NCI-H2171 (cell line): Measurements from ENCODE around the gene WWC1.
"Not testable (repeated sequence)": the region's sequence is repeated elsewhere in the genome, so short reads cannot be mapped to it uniquely, and the experiment has no call there.

Experiments used
- DNase-seq: peaks from one replicate; lab custom pipeline; 2025; lab: John Stamatoyannopoulos, UW

The WWC1 gene

GRCh38 chr5:168308976-168309598, 17.6 kb downstream of the WWC1 start:
- DNase-seq: no peak

GRCh38 chr5:168310541-168310940, 19.1 kb downstream of the WWC1 start:
- DNase-seq: not testable (repeated sequence)

GRCh38 chr5:168311061-168311566, 19.7 kb downstream of the WWC1 start:
- no peak for DNase-seq

GRCh38 chr5:168312606-168313295, 21.3 kb downstream of the WWC1 start:
- no peak for DNase-seq

DNA sequence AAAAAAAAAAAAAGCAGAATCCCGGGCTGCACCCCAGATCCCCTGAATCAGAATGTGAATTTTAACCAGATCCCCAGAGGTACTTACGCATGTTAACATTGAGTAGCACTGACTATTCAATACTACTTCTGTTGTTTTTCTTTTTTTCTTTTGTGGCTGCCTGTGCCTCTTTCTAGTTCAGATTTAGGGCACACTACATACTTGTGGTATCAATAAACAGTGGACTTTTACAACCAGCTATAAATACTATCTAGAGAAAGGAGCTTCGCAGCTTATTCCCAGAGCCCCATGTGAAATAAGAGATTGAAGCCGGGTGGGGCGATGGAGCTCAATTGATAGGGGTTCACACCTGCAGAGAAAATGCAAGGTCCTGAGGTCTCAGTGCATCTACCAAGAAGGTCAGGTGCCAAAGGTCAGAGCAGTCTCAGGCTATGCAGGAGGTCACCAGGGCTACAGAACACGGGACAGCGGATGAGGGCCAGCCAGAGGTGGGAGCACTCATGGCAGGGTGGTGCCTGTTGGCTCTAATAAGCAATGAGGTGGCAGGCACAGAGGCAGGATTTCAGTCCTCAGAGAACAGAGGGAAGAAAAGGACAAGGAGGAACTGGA, 22.3 kb downstream of the WWC1 start:
- no peak for DNase-seq

- no peak for DNase-seq
Measured at GRCh38 chr5:168314735-168315411, 23.4 kb downstream of the WWC1 start.

DNA sequence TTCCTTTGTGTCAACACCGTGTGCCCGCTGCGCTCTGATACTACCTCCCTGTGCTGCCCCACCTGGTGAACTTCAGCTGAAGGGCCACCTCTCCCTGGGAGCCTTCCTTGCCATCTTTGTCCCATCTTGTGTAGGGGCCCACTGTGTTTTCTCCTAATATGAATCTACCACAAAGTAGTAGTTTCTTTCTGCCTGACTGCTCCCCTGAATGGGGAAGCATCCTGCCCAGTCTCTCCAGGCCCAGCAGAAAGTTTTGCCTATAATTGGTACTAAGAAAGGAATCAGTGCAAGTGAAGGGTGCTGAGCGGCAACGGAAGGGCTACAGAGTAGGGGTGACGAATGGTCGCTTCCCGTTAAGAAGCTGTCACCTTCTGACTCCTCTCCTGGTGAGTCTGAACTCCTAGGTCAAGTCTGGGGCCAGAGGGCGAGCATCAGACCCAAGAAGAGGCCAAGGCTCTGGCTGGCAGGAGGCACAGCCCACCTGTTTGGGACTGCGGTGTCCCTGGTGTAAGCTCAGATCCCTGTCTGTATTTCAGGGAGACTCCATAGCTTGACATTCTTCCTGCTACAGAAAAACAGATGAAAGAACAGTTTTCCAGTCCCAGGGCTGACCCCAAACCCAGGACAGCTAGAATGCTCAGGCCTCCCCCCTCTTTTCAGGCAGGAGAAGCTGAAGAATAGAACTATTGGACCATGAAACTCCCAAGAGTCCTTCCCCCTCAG, 24.1 kb downstream of the WWC1 start:
- no peak for DNase-seq

GRCh38 chr5:168316139-168316578, 24.7 kb downstream of the WWC1 start:
- DNase-seq: no peak

DNA sequence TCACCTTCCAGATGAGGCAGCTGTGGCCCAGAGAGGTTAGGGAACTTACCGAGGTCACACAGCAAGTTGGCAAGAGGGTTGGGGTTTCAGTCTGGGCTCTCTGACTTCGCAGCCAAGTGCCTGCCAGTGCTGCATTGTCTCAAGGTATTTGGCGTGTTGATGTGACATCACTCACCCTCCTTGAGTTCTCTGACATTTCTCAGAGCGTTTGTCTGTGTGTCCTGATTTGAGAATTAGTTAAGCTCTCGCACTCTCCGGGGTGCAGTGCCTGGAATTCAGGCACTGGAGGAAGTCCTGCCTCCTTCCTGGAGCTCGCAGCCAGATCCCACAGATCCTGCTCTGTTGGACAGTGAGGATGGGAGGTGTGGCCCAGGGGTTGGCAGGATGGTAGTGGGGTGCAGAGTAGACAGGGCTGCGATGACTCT, 25.7 kb downstream of the WWC1 start:
- DNase-seq: no peak

GRCh38 chr5:168317521-168318147, 26.2 kb downstream of the WWC1 start:
- no peak for DNase-seq

GRCh38 chr5:168318240-168318639, 26.8 kb downstream of the WWC1 start:
- no peak for DNase-seq

DNA sequence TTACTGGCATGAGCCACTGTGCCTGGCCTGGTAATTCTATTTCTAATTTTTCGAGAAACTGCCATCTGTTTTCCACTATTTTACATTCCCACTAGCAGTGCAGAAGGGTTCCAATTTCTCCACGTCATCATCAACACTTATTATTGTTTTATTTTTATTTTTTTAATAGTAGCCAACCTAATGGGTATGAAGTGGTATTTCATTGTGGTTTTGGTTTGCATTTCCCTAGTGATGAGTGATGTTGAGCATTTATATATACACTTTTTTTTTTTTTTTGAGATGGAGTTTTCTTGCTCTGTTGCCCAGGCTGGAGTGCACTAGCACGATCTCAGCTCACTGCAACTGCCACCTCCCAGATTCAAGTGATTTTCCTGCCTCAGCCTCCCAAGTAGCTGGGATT, 28.3 kb downstream of the WWC1 start:
- no peak for DNase-seq

- DNase-seq: no peak
Measured at GRCh38 chr5:168320805-168321204, 29.4 kb downstream of the WWC1 start.

DNA sequence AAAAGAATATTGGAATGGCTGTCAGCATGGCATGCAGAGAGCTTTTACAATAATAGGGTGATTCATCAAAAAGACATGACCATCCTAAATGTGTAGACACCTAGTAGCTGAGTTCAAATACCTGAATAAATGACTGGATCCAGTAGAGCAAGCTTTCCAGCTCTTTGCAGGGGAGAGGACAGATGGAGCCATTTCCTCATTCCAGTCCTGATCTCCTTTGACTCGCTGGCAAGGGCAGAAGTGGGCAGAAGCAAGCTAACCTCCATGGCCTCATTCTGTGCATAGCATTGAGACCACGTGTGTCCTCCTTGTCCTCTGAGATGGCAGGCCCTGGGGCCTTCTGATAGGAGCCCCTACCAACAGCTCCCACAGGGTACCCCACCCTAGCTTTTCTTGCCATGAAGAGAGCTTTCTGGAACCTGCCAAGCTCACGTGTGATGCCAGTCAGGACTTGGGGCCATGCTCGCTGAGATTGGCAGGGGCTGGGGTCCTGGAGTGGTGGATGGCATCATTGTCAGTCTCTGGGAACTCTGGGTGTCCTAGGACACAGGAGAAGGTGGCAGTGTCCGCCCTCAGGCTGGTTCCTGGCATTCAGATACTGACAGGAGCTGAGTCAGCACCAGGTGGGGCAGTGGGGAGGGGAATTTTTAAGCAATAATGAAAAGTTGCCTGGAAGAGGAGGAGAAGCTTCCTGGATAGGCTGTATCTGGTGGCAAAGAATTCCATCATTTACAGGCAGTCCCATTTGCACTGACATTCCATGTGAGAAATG, 33.6 kb downstream of the WWC1 start:
- no peak for DNase-seq

DNA sequence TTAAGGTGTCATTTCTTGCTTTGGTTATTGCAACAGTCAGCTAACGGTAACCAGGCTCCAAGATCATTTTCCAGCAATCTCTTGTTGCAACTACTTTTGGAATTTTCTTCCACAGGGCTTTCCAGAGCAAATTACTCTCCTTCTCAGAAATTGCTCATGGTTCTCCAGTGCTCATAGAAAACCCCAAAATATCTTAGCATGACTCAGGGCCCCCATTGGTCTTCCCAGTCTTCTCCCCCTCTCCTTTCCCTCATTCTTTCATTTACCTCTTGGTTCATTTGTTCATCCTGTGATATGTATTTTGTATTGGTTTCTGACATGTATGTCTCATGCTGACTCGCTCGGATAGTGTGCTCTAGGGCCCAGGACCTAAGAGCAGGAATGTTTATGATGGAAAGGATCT, 35.6 kb downstream of the WWC1 start:
- no peak for DNase-seq

DNA sequence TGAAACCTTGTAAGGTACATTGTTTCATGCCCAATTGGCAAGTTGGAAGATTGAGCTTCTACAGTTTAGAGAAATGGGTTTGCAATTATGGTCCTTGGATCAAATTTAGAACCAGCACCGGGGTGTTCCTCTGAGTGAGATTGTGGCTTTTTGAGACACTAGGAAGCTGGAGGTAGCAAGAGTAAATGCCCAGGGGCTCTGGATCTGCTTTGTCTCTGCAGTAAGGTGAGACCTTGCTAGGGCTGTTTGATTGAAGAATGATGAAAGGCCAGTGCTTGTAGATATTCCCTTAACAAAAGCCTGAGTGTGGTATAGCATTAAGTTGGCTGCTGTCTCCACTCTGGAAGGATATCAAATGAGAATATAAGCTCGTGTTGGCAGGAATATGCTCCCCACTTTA, 36.0 kb downstream of the WWC1 start:
- DNase-seq: no peak

DNA sequence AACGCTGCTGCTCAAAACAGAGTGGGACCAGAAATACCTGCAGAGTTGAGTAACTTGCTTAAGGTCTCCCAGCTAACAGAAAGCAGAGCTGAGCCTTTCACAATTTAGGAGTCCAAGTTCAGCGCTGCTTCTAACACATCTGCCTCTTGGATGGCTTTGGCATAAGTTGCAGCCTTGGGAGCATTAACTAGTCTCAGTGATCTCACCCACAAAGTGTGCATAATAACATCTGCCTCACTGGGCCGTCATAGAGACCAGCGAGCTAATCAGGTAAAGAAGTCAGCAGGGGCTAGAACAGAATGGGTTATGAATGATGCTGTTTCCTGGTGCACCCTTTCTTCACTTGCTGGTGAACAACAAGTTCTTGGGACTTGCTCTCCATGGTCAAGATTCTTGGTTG, 36.5 kb downstream of the WWC1 start:
- DNase-seq: no peak

- DNase-seq: peak; percentile 53
Measured at GRCh38 chr5:168328814-168329213, 37.4 kb downstream of the WWC1 start.

- no peak for DNase-seq
Measured at GRCh38 chr5:168329302-168329701, 37.9 kb downstream of the WWC1 start.

DNA sequence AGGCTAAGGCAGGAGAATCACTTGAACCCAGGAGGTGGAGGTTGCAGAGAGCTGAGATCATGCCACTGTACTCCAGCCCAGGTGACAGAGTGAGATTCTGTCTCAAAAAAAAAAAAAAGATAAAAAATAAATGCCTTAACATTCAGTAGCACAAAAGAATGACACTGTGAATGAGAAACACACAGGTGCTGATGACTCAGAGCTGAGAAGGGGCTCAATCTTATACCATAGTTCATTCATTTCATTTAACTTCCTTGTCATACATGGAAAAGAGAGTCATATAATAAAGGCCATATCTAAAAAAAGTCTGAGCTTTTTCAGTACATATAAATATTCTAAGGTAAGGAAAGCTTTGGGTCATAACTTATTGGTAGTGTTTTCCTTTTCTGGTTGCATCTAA, 40.6 kb downstream of the WWC1 start:
- no peak for DNase-seq

- no peak for DNase-seq
Measured at GRCh38 chr5:168334280-168334679, 42.8 kb downstream of the WWC1 start.
